OCI-LY7 (cell line): Measurements from ENCODE around the gene PRRX1. TPM values are rescaled to one million over a fixed set of nuclear protein-coding genes. Genes with fewer than 3 reads are reported as not detected.

Experiments
- BruUV-seq: library from RNA; stranded (reverse); fragments of 400-500 nt; replicated peaks from 2 replicates; lab custom pipeline; 2021; lab: Mats Ljungman, UMichigan
- CTCF ChIA-PET: fragments of 300-600 bp; sonication (Branson Sonifier 250); formaldehyde crosslinking; loops from one replicate; lab custom pipeline; 2022; ENCODE audit warnings: antibody characterized with exemption; ENCODE audit not compliant: unreplicated experiment; lab: Charles Lee
- POLR2A ChIA-PET: fragments of 300-600 bp; sonication (Branson Sonifier 250); formaldehyde crosslinking; loops from one replicate; lab custom pipeline; 2022; ENCODE audit warnings: antibody characterized with exemption; lab: Charles Lee
- DNase-seq: peaks from one replicate; pipeline ENCODE4 v3.0.0-alpha.2; 2015; ENCODE audit warnings: low spot score
- H2AFZ ChIP-seq: fragments of 200-600 bp; sonication (generic), shearing (Covaris generic); 2 replicates; pipeline ENCODE4 v1.6.1; 2014; ENCODE audit warnings: mild to moderate bottlenecking, antibody characterized with exemption, low read length, moderate library complexity
- H3K27ac ChIP-seq: fragments of 200-600 bp; sonication (generic); 2 replicates; pipeline ENCODE4 v1.5.1; 2014; ENCODE audit warnings: mixed run types, low read depth, mild to moderate bottlenecking, moderate library complexity, low read length, inconsistent platforms; ENCODE audit not compliant: poor library complexity, severe bottlenecking
- H3K36me3 ChIP-seq: fragments of 200-600 bp; sonication (generic); 2 replicates; pipeline ENCODE4 v1.6.1; 2014; ENCODE audit warnings: mild to moderate bottlenecking, antibody characterized with exemption, low read length, moderate library complexity, mixed read lengths; ENCODE audit not compliant: insufficient read depth
- H3K4me1 ChIP-seq: fragments of 200-600 bp; sonication (generic); 2 replicates; pipeline ENCODE4 v1.5.1; 2014; ENCODE audit warnings: mild to moderate bottlenecking, low read length; ENCODE audit not compliant: insufficient read depth, poor library complexity, severe bottlenecking
- H3K4me2 ChIP-seq: fragments of 200-600 bp; sonication (generic); 2 replicates; pipeline ENCODE4 v1.6.1; 2014; ENCODE audit warnings: mild to moderate bottlenecking, low read length
- H3K4me3 ChIP-seq: fragments of 200-600 bp; sonication (generic); 2 replicates; pipeline ENCODE4 v1.5.1; 2014; ENCODE audit warnings: mild to moderate bottlenecking, low read depth, low read length; ENCODE audit not compliant: poor library complexity, severe bottlenecking
- H3K79me2 ChIP-seq: fragments of 200-600 bp; sonication (generic); 2 replicates; pipeline ENCODE4 v1.6.1; 2016; ENCODE audit warnings: low read depth, mild to moderate bottlenecking, low read length, moderate library complexity, mixed read lengths; ENCODE audit not compliant: insufficient read depth
- H3K9me2 ChIP-seq: fragments of 200-600 bp; sonication (generic); 2 replicates; pipeline ENCODE4 v1.6.1; 2016; ENCODE audit warnings: mild to moderate bottlenecking, low read length, mixed read lengths; ENCODE audit not compliant: insufficient read depth
- H3K9me3 ChIP-seq: fragments of 200-600 bp; sonication (generic); 2 replicates; pipeline ENCODE4 v1.6.1; 2014; ENCODE audit warnings: mild to moderate bottlenecking, mixed run types, low read length, mixed read lengths
- H4K20me1 ChIP-seq: fragments of 200-600 bp; sonication (generic); 2 replicates; pipeline ENCODE4 v1.6.1; 2014; ENCODE audit warnings: mild to moderate bottlenecking, antibody characterized with exemption, low read length, moderate library complexity, mixed read lengths; ENCODE audit not compliant: insufficient read depth
- CTCF ChIP-seq: fragments of 200-600 bp; sonication (generic); conservative IDR thresholded peaks from 2 replicates; pipeline ENCODE4 v1.5.1; 2014; ENCODE audit warnings: mild to moderate bottlenecking, antibody characterized with exemption, low read length, moderate library complexity, mixed read lengths
- EZH2phosphoT487 ChIP-seq: fragments of 200-600 bp; sonication (generic); IDR thresholded peaks from 2 replicates; pipeline ENCODE4 v1.6.1; 2018; ENCODE audit warnings: low read depth, borderline replicate concordance, mild to moderate bottlenecking, mixed run types, antibody characterized with exemption, low read length, moderate library complexity, mixed read lengths
- intact Hi-C: fragments of 100-400 bp; cut with micrococcal nuclease; formaldehyde crosslinking; loops from one replicate; pipeline ENCODE4 v1.10.0; 2022; ENCODE audit not compliant: unreplicated experiment
- total RNA-seq, 2 experiments: library from RNA; depleted of rRNA in 1 of 2; stranded (reverse); fragments of >200 nt in 1 of 2; shearing (Covaris generic) in 1 of 2; gene quantifications; 2 replicates each; pipeline ENCODE4 v1.2.3, GENCODE V29; 2014 to 2022

The PRRX1 gene
- total RNA-seq, 2 experiments from 2014 or later: not detected

- H3K79me2 ChIP-seq: no peaks in the 10 kb centered on the region
- intact Hi-C loops: no loop called here
- BruUV-seq: no TSS peak
- 0 out of 2 replicates have a peak, but pooled peaks cover 3% of the 10 kb centered on the region for H4K20me1 ChIP-seq
- H3K4me1 ChIP-seq: no peaks in the 10 kb centered on the region
- DNase-seq: no peak
- TF ChIP-seq EZH2phosphoT487 (no peak), CTCF (no peak)
- H3K36me3 ChIP-seq: no peaks in the 10 kb centered on the region
- ChIA-PET CTCF (no interaction called here), POLR2A (no interaction called here)
- H2AFZ ChIP-seq: no peak overlapping the region
- H3K9me2 ChIP-seq: no peaks in the 10 kb centered on the region
- H3K4me2 ChIP-seq: no peak overlapping the region
- H3K9me3 ChIP-seq: no peaks in the 10 kb centered on the region
- no peak overlapping the region for H3K27ac ChIP-seq
- H3K4me3 ChIP-seq: no peak overlapping the region
These were observed 40.3 kb downstream of the PRRX1 start for GRCh38 chr1:170704256-170704655.

DNA sequence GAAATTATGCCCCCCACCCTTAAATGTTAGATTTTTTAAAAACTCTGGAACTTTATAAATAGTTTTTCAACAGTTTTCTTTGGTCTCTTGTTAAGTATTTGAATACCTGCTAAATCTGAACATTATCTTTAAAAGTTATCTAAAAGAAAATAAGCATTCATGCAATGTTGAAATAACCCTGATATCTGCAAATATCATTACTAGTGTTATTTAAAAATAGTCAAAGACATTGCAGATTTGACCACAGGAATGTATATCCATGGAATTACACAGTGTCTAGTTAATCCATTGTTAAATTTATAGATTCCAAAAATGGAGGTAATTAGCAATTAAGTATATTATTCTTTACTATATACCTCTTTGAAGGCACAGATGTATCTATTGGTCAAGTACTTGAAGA is 42.0 kb downstream of the PRRX1 start:
- CTCF ChIA-PET: no interaction called here
- POLR2A ChIA-PET: interaction anchor here (0.6 kb wide), 1 partner anchor 1933 kb away, joined by 3 read pairs; no protein-coding TSS in a partner anchor
- DNase-seq: no peak
- intact Hi-C loops: no loop called here
- H3K4me2 ChIP-seq: no peak overlapping the region
- no peak overlapping the region for H3K4me3 ChIP-seq
- 0 out of 2 replicates have a peak, but pooled peaks cover under 1% of the 10 kb centered on the region for H4K20me1 ChIP-seq
- no peaks in the 10 kb centered on the region for H3K4me1 ChIP-seq
- H3K9me2 ChIP-seq: no peaks in the 10 kb centered on the region
- no peak overlapping the region for H3K27ac ChIP-seq
- no peaks in the 10 kb centered on the region for H3K79me2 ChIP-seq
- TF ChIP-seq EZH2phosphoT487 (no peak), CTCF (no peak)
- no TSS peak for BruUV-seq
- no peaks in the 10 kb centered on the region for H3K36me3 ChIP-seq
- no peaks in the 10 kb centered on the region for H3K9me3 ChIP-seq
- no peak overlapping the region for H2AFZ ChIP-seq

GRCh38 chr1:170707117-170707516 is 43.2 kb downstream of the PRRX1 start:
- intact Hi-C loops: no loop called here
- TF ChIP-seq EZH2phosphoT487 (no peak), CTCF (no peak)
- no peak overlapping the region for H3K4me3 ChIP-seq
- no peaks in the 10 kb centered on the region for H3K79me2 ChIP-seq
- no peak for DNase-seq
- H3K9me2 ChIP-seq: no peaks in the 10 kb centered on the region
- H3K27ac ChIP-seq: no peak overlapping the region
- no peak overlapping the region for H2AFZ ChIP-seq
- ChIA-PET CTCF (no interaction called here), POLR2A (interaction anchor here (0.7 kb wide), 1 partner anchor 504 kb away, joined by 4 read pairs; no protein-coding TSS in a partner anchor)
- H4K20me1 ChIP-seq: no peaks in the 10 kb centered on the region
- no TSS peak for BruUV-seq
- H3K4me2 ChIP-seq: no peak overlapping the region
- no peaks in the 10 kb centered on the region for H3K36me3 ChIP-seq
- H3K9me3 ChIP-seq: no peaks in the 10 kb centered on the region
- no peaks in the 10 kb centered on the region for H3K4me1 ChIP-seq
